CD4-positive, alpha-beta memory T cell (primary cell): ENCODE data around the gene RBMS3. TPM values are rescaled to one million over a fixed set of nuclear protein-coding genes. Genes with fewer than 3 reads are reported as not detected.
"Not testable (repeated sequence)": the region's sequence is repeated elsewhere in the genome, so short reads cannot be mapped to it uniquely, and the experiment has no call there.

ENCODE experiments used
- CTCF ChIA-PET: fragments of 350-600 bp; sonication (Branson Sonifier 250); formaldehyde crosslinking; loops from one replicate; lab custom pipeline; 2021; ENCODE audit warnings: inconsistent platforms; ENCODE audit not compliant: partially characterized antibody; lab: Charles Lee
- POLR2A ChIA-PET: fragments of 350-600 bp; sonication (Branson Sonifier 250); formaldehyde crosslinking; loops from one replicate; lab custom pipeline; 2021; ENCODE audit not compliant: partially characterized antibody; lab: Charles Lee
- DNase-seq, 5 donors: peaks; one replicate each; pipeline versions ENCODE4 v3.0.0 to v3.0.0-alpha.2; 2020 to 2022; ENCODE audit warnings: mixed read lengths in 1 of 5
- H3K27ac ChIP-seq: one replicate; pipeline ENCODE4 v1.7.0; 2013; ENCODE audit warnings: low read depth, low read length
- H3K27me3 ChIP-seq: 2 replicates; pipeline ENCODE4 v1.7.0; 2013; ENCODE audit warnings: mild to moderate bottlenecking, low read length, moderate library complexity; ENCODE audit not compliant: insufficient read depth
- H3K36me3 ChIP-seq: 2 replicates; pipeline ENCODE4 v1.7.0; 2013; ENCODE audit warnings: mild to moderate bottlenecking, low read length, moderate library complexity; ENCODE audit not compliant: insufficient read depth
- H3K4me1 ChIP-seq: 2 replicates; pipeline ENCODE4 v1.7.0; 2013; ENCODE audit warnings: mild to moderate bottlenecking, low read length, moderate library complexity; ENCODE audit not compliant: insufficient read depth
- H3K4me3 ChIP-seq, 2 donors: one replicate each; pipeline ENCODE4 v1.7.0; 2013; ENCODE audit warnings: low read length in 2 of 2, mild to moderate bottlenecking in 1 of 2
- H3K9me3 ChIP-seq, 2 donors: one replicate each; pipeline ENCODE4 v1.7.0; 2013; ENCODE audit warnings: low read length in 2 of 2, control low read depth in 1 of 2; ENCODE audit not compliant: control insufficient read depth in 1 of 2
- H3K27ac Mint-ChIP-seq, 7 donors: one replicate each; pipeline ENCODE4 v1.8.0; 2020 to 2021; ENCODE audit warnings: mixed read lengths in 7 of 7, mild to moderate bottlenecking in 6 of 7, inconsistent platforms in 3 of 7, moderate library complexity in 3 of 7
- H3K27me3 Mint-ChIP-seq, 2 donors: one replicate each; pipeline ENCODE4 v1.8.0; 2020 to 2021; ENCODE audit warnings: mixed read lengths in 2 of 2
- H3K36me3 Mint-ChIP-seq, 2 donors: one replicate each; pipeline ENCODE4 v1.8.0; 2020 to 2021; ENCODE audit warnings: mixed read lengths in 2 of 2, inconsistent platforms in 1 of 2, mild to moderate bottlenecking in 1 of 2
- H3K4me1 Mint-ChIP-seq, 4 donors: one replicate each; pipeline ENCODE4 v1.8.0; 2020 to 2021; ENCODE audit warnings: mixed read lengths in 4 of 4, mild to moderate bottlenecking in 1 of 4
- H3K4me3 Mint-ChIP-seq, 8 donors: one replicate each; pipeline ENCODE4 v1.8.0; 2020 to 2021; ENCODE audit warnings: mixed read lengths in 8 of 8, mild to moderate bottlenecking in 7 of 8, moderate library complexity in 6 of 8, inconsistent platforms in 3 of 8
- H3K9me3 Mint-ChIP-seq, 8 donors: one replicate each; pipeline ENCODE4 v1.8.0; 2020 to 2021; ENCODE audit warnings: mixed read lengths in 8 of 8, mild to moderate bottlenecking in 5 of 8, inconsistent platforms in 3 of 8, moderate library complexity in 1 of 8
- intact Hi-C: fragments of 100-400 bp; cut with micrococcal nuclease; formaldehyde crosslinking; loops from one replicate; pipeline ENCODE4 v1.15.1; 2023
- polyA plus RNA-seq, 2 donors: library from polyadenylated mRNA; unstranded; fragments of 300-500 nt; fragmentation: Illumina TruSeq; gene quantifications; one replicate each; pipeline ENCODE4 v1.2.3, GENCODE V29; 2021
- total RNA-seq, 2 experiments: library from RNA; stranded (reverse); gene quantifications; one replicate each; pipeline ENCODE4 v1.2.3, GENCODE V29; 2021

The RBMS3 gene
- total and polyA plus RNA-seq, 4 experiments from 2014 or later, result 0.70 to 1.6 (median 1.0) TPM; not detected in 1

DNA sequence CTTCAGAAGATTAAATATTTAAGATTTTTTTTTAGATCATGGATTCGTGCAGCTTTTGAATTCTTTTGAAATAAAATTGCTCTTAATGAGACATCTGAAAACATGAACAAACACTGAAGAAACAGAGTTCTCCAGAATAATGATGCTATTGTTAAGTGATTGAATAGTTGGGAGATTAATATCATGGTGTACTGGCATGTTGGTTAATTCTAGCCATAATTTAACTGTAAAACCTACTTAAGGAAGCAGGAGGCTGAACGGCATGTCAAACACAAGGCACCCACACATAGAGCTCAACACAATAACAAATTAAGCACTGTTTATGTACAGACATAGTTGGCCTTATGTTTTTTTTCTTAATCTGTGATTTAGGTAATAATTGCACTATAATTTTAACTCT, 185.6 kb downstream of the RBMS3 start:
- Mint-ChIP-seq H3K9me3 (peaks cover 0 to 2% (median 0%) of the 10 kb centered on the region in 8 donors), H3K36me3 (no peaks in the 10 kb centered on the region), H3K27me3 (no peaks in the 10 kb centered on the region), H3K4me1 (no peaks in the 10 kb centered on the region), H3K4me3 (no peak overlapping the region), H3K27ac (no peak overlapping the region)
- no peak overlapping the region for H3K27ac ChIP-seq
- H3K9me3 ChIP-seq, result no peaks in the 10 kb centered on the region
- CTCF ChIA-PET, result no interaction called here
- no peaks in the 10 kb centered on the region for H3K36me3 ChIP-seq
- DNase-seq, result no peak
- H3K4me1 ChIP-seq, result no peaks in the 10 kb centered on the region
- POLR2A ChIA-PET, result no interaction called here
- intact Hi-C loops, result no loop called here
- H3K27me3 ChIP-seq, result no peaks in the 10 kb centered on the region
- H3K4me3 ChIP-seq, result no peak overlapping the region

DNA sequence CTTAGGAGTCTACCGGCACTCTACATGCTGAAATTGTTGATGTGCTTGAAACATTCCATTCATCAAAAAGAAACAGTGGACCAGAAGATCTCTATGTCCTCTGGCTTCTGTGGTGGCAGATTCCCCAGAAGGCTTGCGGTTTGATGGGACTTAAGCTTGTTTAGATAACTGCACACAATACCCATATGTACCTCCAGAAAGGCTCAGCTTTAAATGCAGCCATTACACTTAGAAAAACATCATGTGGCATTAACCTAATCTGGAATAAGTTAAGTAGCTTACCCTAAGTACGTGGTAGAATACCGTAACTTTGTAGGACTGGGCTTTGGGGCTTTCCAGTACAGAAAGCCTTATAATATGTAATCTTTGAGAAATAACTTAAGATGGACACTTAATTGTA, 187.3 kb downstream of the RBMS3 start:
- H3K4me1 ChIP-seq, result no peaks in the 10 kb centered on the region
- no peak overlapping the region for H3K27ac Mint-ChIP-seq
- H3K4me1 Mint-ChIP-seq, result no peaks in the 10 kb centered on the region
- no peaks in the 10 kb centered on the region for H3K36me3 Mint-ChIP-seq
- no peak overlapping the region for H3K27ac ChIP-seq
- no peak overlapping the region for H3K4me3 Mint-ChIP-seq
- intact Hi-C loops, result no loop called here
- H3K27me3 ChIP-seq, result no peaks in the 10 kb centered on the region
- ChIA-PET POLR2A (no interaction called here), CTCF (no interaction called here)
- H3K4me3 ChIP-seq, result no peak overlapping the region
- H3K27me3 Mint-ChIP-seq, result peaks cover 0 to 1% of the 10 kb centered on the region in 2 donors
- H3K36me3 ChIP-seq, result no peaks in the 10 kb centered on the region
- H3K9me3 Mint-ChIP-seq, result peaks cover 0 to 4% (median 0%) of the 10 kb centered on the region in 8 donors
- no peaks in the 10 kb centered on the region for H3K9me3 ChIP-seq
- no peak for DNase-seq

DNA sequence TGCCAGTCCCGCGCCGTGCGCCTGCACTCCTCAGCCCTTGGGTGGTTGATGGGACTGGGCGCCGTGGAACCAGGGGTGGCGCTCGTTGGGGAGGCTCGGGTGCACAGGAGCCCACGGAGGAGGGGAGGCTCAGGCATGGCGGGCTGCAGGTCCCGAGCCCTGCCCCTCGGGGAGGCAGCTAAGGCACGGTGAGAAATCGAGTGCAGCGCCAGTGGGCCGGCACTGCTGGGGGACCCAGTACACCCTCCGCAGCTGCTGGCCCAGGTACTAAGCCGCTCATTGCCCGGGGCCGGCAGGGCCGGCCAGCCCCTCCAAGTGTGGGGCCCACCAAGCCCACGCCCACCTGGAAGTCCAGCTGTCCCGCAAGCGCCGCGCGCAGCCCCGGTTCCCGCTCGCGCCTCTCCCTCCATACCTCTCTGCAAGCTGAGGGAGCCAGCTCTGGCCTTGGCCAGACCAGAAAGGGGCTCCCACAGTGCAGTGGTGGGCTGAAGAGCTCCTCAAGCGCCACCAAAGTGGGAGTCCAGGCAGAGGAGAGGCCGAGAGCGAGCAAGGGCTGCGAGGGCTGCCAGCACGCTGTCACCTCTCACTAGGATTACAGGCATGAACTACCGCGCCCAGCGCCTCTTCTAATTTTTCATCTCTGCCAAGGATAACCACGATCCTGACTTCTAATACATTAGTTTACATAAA, 192.8 kb downstream of the RBMS3 start:
- H3K4me1 Mint-ChIP-seq, H3K9me3 Mint-ChIP-seq, H3K4me3 Mint-ChIP-seq, H3K36me3 ChIP-seq, DNase-seq, CTCF ChIA-PET, H3K4me3 ChIP-seq, H3K27ac ChIP-seq, H3K27me3 Mint-ChIP-seq, intact Hi-C loops, H3K36me3 Mint-ChIP-seq, H3K27me3 ChIP-seq, H3K9me3 ChIP-seq, POLR2A ChIA-PET, H3K27ac Mint-ChIP-seq, H3K4me1 ChIP-seq: not testable (repeated sequence)

DNA sequence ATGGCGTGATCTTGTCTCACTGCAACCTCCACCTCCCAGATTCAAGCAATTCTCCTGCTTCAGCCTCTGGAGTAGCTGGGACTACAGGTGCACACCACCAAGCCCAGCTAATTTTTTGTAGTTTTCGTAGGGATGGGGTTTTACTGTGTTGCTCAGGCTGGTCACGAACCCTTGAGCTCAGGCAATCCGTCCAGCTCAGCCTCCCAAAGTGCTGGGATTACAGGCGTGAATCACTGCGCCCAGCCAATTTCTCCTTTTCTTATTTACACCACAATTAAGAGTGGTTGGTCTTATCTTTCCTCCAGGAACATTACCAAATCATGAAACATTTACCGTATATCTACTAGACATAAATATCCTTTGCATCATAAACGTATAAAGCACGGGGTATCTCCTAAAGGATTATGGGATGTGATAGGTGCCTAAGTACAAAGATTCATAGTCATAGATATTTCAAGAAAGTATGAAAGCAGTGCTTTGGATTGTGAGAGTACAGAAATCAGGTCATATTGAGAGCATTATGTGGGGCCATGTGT, 194.5 kb downstream of the RBMS3 start:
- H3K27me3 ChIP-seq, result no peaks in the 10 kb centered on the region
- ChIA-PET CTCF (no interaction called here), POLR2A (no interaction called here)
- Mint-ChIP-seq H3K4me1 (no peaks in the 10 kb centered on the region), H3K27ac (no peak overlapping the region), H3K9me3 (peaks cover 0 to 4% (median 0%) of the 10 kb centered on the region in 8 donors), H3K27me3 (peaks cover 0 to 1% of the 10 kb centered on the region in 2 donors), H3K4me3 (no peak overlapping the region), H3K36me3 (no peaks in the 10 kb centered on the region)
- no peaks in the 10 kb centered on the region for H3K36me3 ChIP-seq
- no peak overlapping the region for H3K4me3 ChIP-seq
- DNase-seq, result no peak
- no peak overlapping the region for H3K27ac ChIP-seq
- H3K9me3 ChIP-seq, result no peaks in the 10 kb centered on the region
- intact Hi-C loops, result no loop called here
- no peaks in the 10 kb centered on the region for H3K4me1 ChIP-seq

DNA sequence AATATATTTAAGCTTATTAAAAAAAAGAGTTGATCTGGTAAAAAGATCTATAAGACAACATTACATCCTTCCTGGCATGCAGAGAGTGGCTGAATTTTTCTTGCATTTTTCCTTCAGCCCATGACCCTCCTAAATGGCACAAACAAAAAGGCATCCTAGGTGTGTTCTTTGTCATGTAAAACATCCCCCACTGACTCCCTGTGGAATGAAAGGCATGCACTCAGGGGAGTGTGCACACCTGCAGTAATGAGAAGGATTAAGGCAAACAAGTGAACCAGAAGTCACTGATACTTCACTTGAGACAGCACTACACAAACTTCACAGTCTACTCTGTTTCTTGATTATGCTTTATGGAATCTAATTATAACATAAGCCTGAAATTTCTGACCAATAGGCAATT, 195.0 kb downstream of the RBMS3 start:
- no peak for DNase-seq
- H3K27me3 ChIP-seq, result no peaks in the 10 kb centered on the region
- no peaks in the 10 kb centered on the region for H3K9me3 ChIP-seq
- intact Hi-C loops, result no loop called here
- ChIA-PET POLR2A (no interaction called here), CTCF (no interaction called here)
- Mint-ChIP-seq H3K36me3 (no peaks in the 10 kb centered on the region), H3K27ac (no peak overlapping the region), H3K4me1 (no peaks in the 10 kb centered on the region), H3K27me3 (peaks cover 0 to 1% of the 10 kb centered on the region in 2 donors), H3K4me3 (no peak overlapping the region), H3K9me3 (peaks cover 0 to 4% (median 0%) of the 10 kb centered on the region in 8 donors)
- no peaks in the 10 kb centered on the region for H3K36me3 ChIP-seq
- no peak overlapping the region for H3K4me3 ChIP-seq
- H3K4me1 ChIP-seq, result no peaks in the 10 kb centered on the region
- no peak overlapping the region for H3K27ac ChIP-seq

DNA sequence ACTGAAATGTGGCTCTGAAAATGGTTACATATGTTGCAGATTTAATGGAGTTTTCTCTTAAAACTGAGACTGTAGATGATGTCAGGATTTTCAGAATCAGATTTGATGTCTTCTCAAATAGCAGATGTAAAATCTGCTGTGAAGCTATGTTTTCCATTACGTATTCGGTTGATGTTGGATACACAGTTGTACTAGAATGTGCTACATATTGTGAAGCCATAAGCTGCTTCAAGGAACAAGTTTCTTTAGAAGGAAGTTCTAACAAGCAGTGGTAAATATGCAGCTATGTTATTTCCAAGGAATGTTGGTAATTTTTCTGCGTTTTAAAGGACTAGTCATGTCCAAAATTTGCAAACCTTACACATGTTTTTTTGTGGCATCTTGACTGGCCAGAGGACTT, 197.7 kb downstream of the RBMS3 start:
- Mint-ChIP-seq H3K27me3 (no peaks in the 10 kb centered on the region), H3K4me3 (no peak overlapping the region), H3K36me3 (no peaks in the 10 kb centered on the region), H3K9me3 (peaks cover 0 to 2% (median 0%) of the 10 kb centered on the region in 8 donors), H3K27ac (no peak overlapping the region), H3K4me1 (no peaks in the 10 kb centered on the region)
- Histone ChIP-seq H3K27me3 (no peaks in the 10 kb centered on the region), H3K27ac (no peak overlapping the region), H3K4me3 (no peak overlapping the region), H3K9me3 (no peaks in the 10 kb centered on the region), H3K36me3 (no peaks in the 10 kb centered on the region), H3K4me1 (no peaks in the 10 kb centered on the region)
- CTCF ChIA-PET, result no interaction called here
- DNase-seq, result no peak
- intact Hi-C loops, result no loop called here
- POLR2A ChIA-PET, result no interaction called here

DNA sequence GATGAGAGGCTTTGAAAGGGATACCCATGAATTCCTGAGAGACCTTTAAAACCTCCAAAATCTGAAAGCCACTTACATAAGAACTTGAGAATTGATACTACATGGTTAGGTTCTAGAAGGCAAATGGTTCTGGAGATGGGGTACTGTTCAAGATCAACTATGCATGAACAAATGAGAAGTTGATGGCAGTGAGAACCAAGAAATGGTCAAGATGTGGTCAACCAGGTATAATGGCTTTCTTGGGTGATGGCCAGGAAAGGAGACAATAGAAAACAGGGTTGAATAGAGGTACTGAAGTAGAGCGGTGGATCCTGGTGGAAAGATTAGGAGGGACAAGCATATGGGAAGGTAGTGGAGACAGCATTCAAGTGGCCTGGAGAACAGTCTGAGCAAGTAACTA, 200.4 kb downstream of the RBMS3 start:
- Histone ChIP-seq H3K9me3 (no peaks in the 10 kb centered on the region), H3K36me3 (no peaks in the 10 kb centered on the region)
- no peak overlapping the region for H3K4me3 Mint-ChIP-seq

More for the DNA sequence above, 200.4 kb downstream of the RBMS3 start:
- intact Hi-C loops, result no loop called here
- H3K4me3 ChIP-seq, result no peak overlapping the region
- no peaks in the 10 kb centered on the region for H3K27me3 ChIP-seq
- no peaks in the 10 kb centered on the region for H3K27me3 Mint-ChIP-seq
- no peaks in the 10 kb centered on the region for H3K36me3 Mint-ChIP-seq
- H3K9me3 Mint-ChIP-seq, result peaks cover 0 to 3% (median 0%) of the 10 kb centered on the region in 8 donors
- CTCF ChIA-PET, result no interaction called here
- DNase-seq, result no peak
- POLR2A ChIA-PET, result no interaction called here
- H3K4me1 Mint-ChIP-seq, result no peaks in the 10 kb centered on the region
- H3K4me1 ChIP-seq, result no peaks in the 10 kb centered on the region
- H3K27ac ChIP-seq, result no peak overlapping the region
- H3K27ac Mint-ChIP-seq, result no peak overlapping the region
